OCI-LY1 (cell line): Measurements from ENCODE around the gene AGPAT1.

ENCODE experiments used
- H2AFZ ChIP-seq: fragments of 200-600 bp; sonication (generic), shearing (Covaris generic); 2 replicates; pipeline ENCODE4 v1.6.0; 2014; ENCODE audit warnings: antibody characterized with exemption, mild to moderate bottlenecking, low read length
- H3F3A ChIP-seq: fragments of 200-600 bp; sonication (generic), shearing (Covaris generic); 2 replicates; pipeline ENCODE4 v1.6.0; 2014; ENCODE audit warnings: mild to moderate bottlenecking, antibody characterized with exemption, low read length, moderate library complexity; ENCODE audit not compliant: insufficient read depth
- H3K27ac ChIP-seq: fragments of 200-600 bp; sonication (generic); 2 replicates; pipeline ENCODE4 v1.5.1; 2014; ENCODE audit warnings: low read length, mixed run types, mild to moderate bottlenecking, low read depth; ENCODE audit not compliant: poor library complexity, severe bottlenecking
- H3K27me3 ChIP-seq: fragments of 200-600 bp; sonication (generic); 2 replicates; pipeline ENCODE4 v1.6.0; 2014; ENCODE audit warnings: antibody characterized with exemption, mild to moderate bottlenecking, low read length, moderate library complexity; ENCODE audit not compliant: insufficient read depth
- H3K36me3 ChIP-seq: fragments of 200-600 bp; sonication (generic); 2 replicates; pipeline ENCODE4 v1.6.1; 2014; ENCODE audit warnings: mild to moderate bottlenecking, antibody characterized with exemption, low read length, moderate library complexity, mixed read lengths; ENCODE audit not compliant: insufficient read depth
- H3K4me1 ChIP-seq: fragments of 200-600 bp; sonication (generic); 2 replicates; pipeline ENCODE4 v1.5.1; 2014; ENCODE audit warnings: mild to moderate bottlenecking, low read length, moderate library complexity; ENCODE audit not compliant: insufficient read depth, severe bottlenecking
- H3K4me2 ChIP-seq: fragments of 200-600 bp; sonication (generic), shearing (Covaris generic); 2 replicates; pipeline ENCODE4 v1.6.1; 2014; ENCODE audit warnings: low read length
- H3K4me3 ChIP-seq: fragments of 200-600 bp; sonication (generic); 2 replicates; pipeline ENCODE4 v1.5.1; 2014; ENCODE audit warnings: low read length, low read depth, mild to moderate bottlenecking, mixed read lengths; ENCODE audit not compliant: poor library complexity, severe bottlenecking
- H3K79me2 ChIP-seq: fragments of 200-600 bp; shearing (Covaris generic); 2 replicates; pipeline ENCODE4 v1.6.1; 2016; ENCODE audit warnings: mixed run types, low read length, mixed read lengths; ENCODE audit not compliant: insufficient read depth
- H3K9ac ChIP-seq: fragments of 200-600 bp; sonication (generic), shearing (Covaris generic); 2 replicates; pipeline ENCODE4 v1.6.1; 2014; ENCODE audit warnings: mild to moderate bottlenecking, low read length, mixed read lengths
- H3K9me2 ChIP-seq: fragments of 200-600 bp; sonication (generic), shearing (Covaris generic); 2 replicates; pipeline ENCODE4 v1.6.1; 2014; ENCODE audit warnings: low read depth, mild to moderate bottlenecking, low read length, mixed read lengths
- H3K9me3 ChIP-seq: fragments of 200-600 bp; shearing (Covaris generic); 2 replicates; pipeline ENCODE4 v1.6.1; 2014; ENCODE audit warnings: low read length, mixed read lengths
- H4K20me1 ChIP-seq: fragments of 200-600 bp; sonication (generic), shearing (Covaris generic); 2 replicates; pipeline ENCODE4 v1.6.0; 2016; ENCODE audit warnings: mild to moderate bottlenecking, low read length; ENCODE audit not compliant: insufficient read depth
- CTCF ChIP-seq: fragments of 200-600 bp; sonication (generic), shearing (Covaris generic); IDR thresholded peaks from 2 replicates; pipeline ENCODE4 v1.5.1; 2017; ENCODE audit warnings: mild to moderate bottlenecking, antibody characterized with exemption, low read length, moderate library complexity, mixed read lengths
- EZH2 ChIP-seq: fragments of 200-600 bp; sonication (generic), shearing (Covaris generic); IDR thresholded peaks from 2 replicates; pipeline ENCODE4 v1.8.0; 2017; ENCODE audit warnings: borderline replicate concordance, mixed run types, mild to moderate bottlenecking, antibody characterized with exemption, low read length, moderate library complexity, mixed read lengths

Gene AGPAT1

GRCh38 chr6:32191696-32192607 lies 16.1 kb upstream of the AGPAT1 start:
- peak overlapping the region; percentile 86 for H3K4me2 ChIP-seq
- H4K20me1 ChIP-seq, result no peaks in the 10 kb centered on the region
- 0 out of 2 replicates have a peak, but pooled peaks cover 3% of the 10 kb centered on the region for H3F3A ChIP-seq
- H3K4me1 ChIP-seq, result peaks cover 58% of the 10 kb centered on the region
- H3K9me3 ChIP-seq, result no peaks in the 10 kb centered on the region
- no peaks in the 10 kb centered on the region for H3K79me2 ChIP-seq
- H3K27me3 ChIP-seq, result no peaks in the 10 kb centered on the region
- TF ChIP-seq CTCF (no peak), EZH2 (no peak)
- H3K36me3 ChIP-seq, result peaks cover 14% of the 10 kb centered on the region; the same call in 1 of the 2 replicates
- peak overlapping the region; percentile 73 for H3K4me3 ChIP-seq
- H3K27ac ChIP-seq, result peak overlapping the region; percentile 88
- H2AFZ ChIP-seq, result no peak overlapping the region
- H3K9me2 ChIP-seq, result no peaks in the 10 kb centered on the region
- H3K9ac ChIP-seq, result peak overlapping the region; percentile 86

- Histone ChIP-seq H3K4me1 (peaks cover 50% of the 10 kb centered on the region), H3K9me3 (no peaks in the 10 kb centered on the region), H3K4me2 (peak overlapping the region; percentile 86), H3K27me3 (no peaks in the 10 kb centered on the region), H3F3A (0 out of 2 replicates have a peak, but pooled peaks cover 3% of the 10 kb centered on the region), H2AFZ (no peak overlapping the region), H3K4me3 (peak overlapping the region; percentile 73), H4K20me1 (no peaks in the 10 kb centered on the region), H3K79me2 (no peaks in the 10 kb centered on the region), H3K27ac (peak overlapping the region; percentile 88), H3K9me2 (no peaks in the 10 kb centered on the region), H3K36me3 (peaks cover 23% of the 10 kb centered on the region; the same call in 1 of the 2 replicates), H3K9ac (peak overlapping the region; percentile 86)
- TF ChIP-seq EZH2 (no peak), CTCF (no peak)
Observed at GRCh38 chr6:32190911-32191677, 15.2 kb upstream of the AGPAT1 start.

- Histone ChIP-seq H3K27ac (peak within 1 kb of the TSS; percentile 88), H3K9ac (peak within 1 kb of the TSS; percentile 86), H3K4me3 (peak within 1 kb of the TSS; percentile 73), H2AFZ (no peak within 1 kb of the TSS), H3K36me3 (peaks cover 23% of the 10 kb centered on the region; the same call in 1 of the 2 replicates), H3K4me1 (peaks cover 49% of the 10 kb centered on the region), H3K79me2 (no peaks in the 10 kb centered on the region), H3K9me3 (no peaks in the 10 kb centered on the region), H3F3A (0 out of 2 replicates have a peak, but pooled peaks cover 3% of the 10 kb centered on the region), H4K20me1 (no peaks in the 10 kb centered on the region), H3K9me2 (no peaks in the 10 kb centered on the region), H3K4me2 (peak within 1 kb of the TSS; percentile 86), H3K27me3 (no peaks in the 10 kb centered on the region)
- TF ChIP-seq CTCF (no peak), EZH2 (no peak)
Observed at GRCh38 chr6:32190054-32190851, 14.4 kb upstream of the AGPAT1 start, which contains the start of gene PBX2. Gene PBX2, minus strand, starts transcription at chr6:32190202. Its CDS starts 287 bp downstream, at chr6:32189915.
